ENCODE measurements around the gene PPP1R2C. TPM values are rescaled to one million over a fixed set of nuclear protein-coding genes. Genes with fewer than 3 reads are reported as not detected.

Gene PPP1R2C
- total and polyA plus RNA-seq, 2 of the 8 experiments (the other 6 are each of a cell fraction or from before 2014, with no cell fraction given), result not detected

- Histone ChIP-seq H2BK120ac (replicated peaks; ENCODE audit: low read depth, low read length) (no peak overlapping the region), H2BK12ac (ENCODE audit: low read depth, low read length) (no peak overlapping the region), H3K56ac (replicated peaks; ENCODE audit: insufficient read length, low read depth, low read length) (no peak overlapping the region), H3K79me2 (ENCODE audit: control insufficient read depth in 1 of 2, insufficient read depth in 2 of 2, low read length in 2 of 2) (no peaks in the 10 kb centered on the region), H3K4me1 (replicated peaks in 1 of 4; ENCODE audit: control insufficient read depth in 3 of 4, insufficient read depth in 4 of 4, low read length in 3 of 4) (no peaks in the 10 kb centered on the region), H2BK15ac (ENCODE audit: low read length) (no peak overlapping the region), H2BK5ac (ENCODE audit: low read depth, low read length) (no peak overlapping the region), H3K27ac (ENCODE audit: low read depth, low read length) (no peak overlapping the region), H3K79me1 (ENCODE audit: low read depth, low read length) (no peaks in the 10 kb centered on the region), H3K23me2 (ENCODE audit: low read depth, low read length) (no peaks in the 10 kb centered on the region), H2AK5ac (ENCODE audit: low read depth, low read length) (no peak overlapping the region), H3K36me3 (ENCODE audit: control insufficient read depth in 2 of 4, insufficient read depth in 4 of 4, low read length in 3 of 4) (no peaks in the 10 kb centered on the region), H4K91ac (replicated peaks; ENCODE audit: insufficient read length, low read length) (no peak overlapping the region), H4K8ac (ENCODE audit: extremely low read depth, insufficient read depth, low read length) (no peak overlapping the region), H3K4ac (replicated peaks; ENCODE audit: insufficient read length, low read depth, low read length) (no peak overlapping the region), H3K9me3 (ENCODE audit: insufficient read depth in 2 of 2, low read depth in 1 of 2, low read length in 1 of 2) (no peaks in the 10 kb centered on the region), H4K5ac (ENCODE audit: insufficient read length, low read depth, low read length) (no peak overlapping the region), H3K4me2 (ENCODE audit: insufficient read depth in 1 of 2, low read depth in 2 of 2, low read length in 2 of 2) (no peak overlapping the region), H3K23ac (ENCODE audit: insufficient read length) (no peak overlapping the region), H3K14ac (ENCODE audit: insufficient read length) (no peak overlapping the region), H2AFZ (ENCODE audit: low read length) (no peak overlapping the region; the same call in 1 of the 2 replicates), H2BK20ac (ENCODE audit: low read length) (no peak overlapping the region), H3K9ac (replicated peaks in 1 of 4; ENCODE audit: extremely low read depth in 1 of 4, low read depth in 3 of 4, low read length in 3 of 4) (no peak overlapping the region), H4K20me1 (replicated peaks in 1 of 2; ENCODE audit: control insufficient read depth in 1 of 2, insufficient read depth in 2 of 2, low read length in 2 of 2) (no peaks in the 10 kb centered on the region), H3K27me3 (replicated peaks in 1 of 4; ENCODE audit: control insufficient read depth in 3 of 4, extremely low read depth in 1 of 4, insufficient read depth in 3 of 4, low read length in 3 of 4) (no peaks in the 10 kb centered on the region), H3K4me3 (ENCODE audit: extremely low read depth in 1 of 4, insufficient read depth in 2 of 4, low read depth in 3 of 4, low read length in 4 of 4) (no peak overlapping the region), H3K18ac (ENCODE audit: extremely low read depth, low read length) (no peak overlapping the region; the same call in 1 of the 2 replicates)
- POLR2A ChIA-PET (ENCODE audit: partially characterized antibody), result no interaction called here
- no peak for TF ChIP-seq TCF12 (IDR thresholded peaks at IDR 0.05; ENCODE audit: low read depth, low read length)
- TF ChIP-seq TAF1 (IDR thresholded peaks at IDR 0.05; ENCODE audit: low read depth, low read length), result no peak
- no peak for TF ChIP-seq CEBPB (IDR thresholded peaks at IDR 0.05; ENCODE audit: low read depth, low read length)
- no peak for TF ChIP-seq GABPA (IDR thresholded peaks at IDR 0.05; ENCODE audit: borderline replicate concordance, insufficient read depth, low read length)
- no peak for TF ChIP-seq HDAC6 (IDR thresholded peaks at IDR 0.05; ENCODE audit: low read depth, low read length)
- no peak for TF ChIP-seq NRF1 (IDR thresholded peaks at IDR 0.05; ENCODE audit: low read depth, low read length)
- CTCF ChIA-PET (ENCODE audit: partially characterized antibody), result no interaction called here
- FAIRE-seq (no peak), DNase-seq (ENCODE audit: low read depth in 1 of 2, low spot score in 2 of 2) (no peak)
- WGBS, 2 experiments (ENCODE audit: extremely low coverage in 1 of 2, insufficient coverage in 1 of 2, insufficient read length in 1 of 2, insufficient replicate concordance in 2 of 2, low coverage in 1 of 2, low lambda C conversion rate in 2 of 2, missing lambda C conversion rate in 1 of 2), result 100% methylated on average over 1 of the region's 1 CpG; no CpG with 5 or more reads in 1 of the 2 experiments
Observed at GRCh38 chrX:42739741-42740140, 38.2 kb downstream of the PPP1R2C start.
